ENCODE measurements around the gene WBP2NL. TPM values are rescaled to one million over a fixed set of nuclear protein-coding genes. Genes with fewer than 3 reads are reported as not detected.

WBP2NL gene
- polyA plus RNA-seq, 2 of the 4 experiments (the other 2 are of a cell fraction) = 0.10 to 0.14 TPM

- H3K27ac ChIP-seq = no peak overlapping the region
- WGBS (ENCODE audit: missing lambda C conversion rate) = 90% methylated on average over 7 of the region's 7 CpGs
- FAIRE-seq = no peak
- ATAC-seq = no peak
- POLR2A ChIA-PET = no interaction called here
- H3K9me3 ChIP-seq = no peaks in the 10 kb centered on the region
- CTCF ChIA-PET = interaction anchor here (1.0 to 1.7 kb wide), 3 partner anchors 8 to 252 kb away, joined by 3 to 5 read pairs (median 5); no protein-coding TSS in a partner anchor
- H3K4me2 ChIP-seq = no peak overlapping the region
- H3K4me1 ChIP-seq = peaks cover 12% of the 10 kb centered on the region; the same call in 2 of the 3 replicates
- H3K4me3 ChIP-seq = no peak overlapping the region
- DNase-seq (ENCODE audit: low read depth in 1 of 2, low spot score in 1 of 2) = no peak
- TF ChIP-seq CHD2 (IDR thresholded peaks at IDR 0.05; ENCODE audit: low read length, partially characterized antibody) (no peak), PBX3 (IDR thresholded peaks at IDR 0.05) (no peak), HOXB5 (CRISPR knock-in tag; IDR thresholded peaks at IDR 0.05) (no peak), REST (IDR thresholded peaks at IDR 0.05) (no peak), FOSB (CRISPR knock-in tag; IDR thresholded peaks at IDR 0.05) (no peak), HOXA7 (CRISPR knock-in tag; IDR thresholded peaks at IDR 0.05) (no peak)
These were observed 49.2 kb upstream of the WBP2NL start for GRCh38 chr22:41949297-41949965.

GRCh38 chr22:41951898-41952474, 46.6 kb upstream of the WBP2NL start, which contains the start of gene SMIM45:
Gene SMIM45 (plus strand): TSS chr22:41952150.
- no peak within 1 kb of the TSS for H3K4me2 ChIP-seq
- WGBS (ENCODE audit: missing lambda C conversion rate) = 88% methylated on average over 12 of the region's 16 CpGs
- H3K4me3 ChIP-seq = no peak within 1 kb of the TSS
- CTCF ChIA-PET = interaction anchor here (1.0 to 2.1 kb wide), 2 partner anchors 11 to 255 kb away, joined by 3 to 10 read pairs; no protein-coding TSS in a partner anchor
- POLR2A ChIA-PET = no interaction called here
- H3K27ac ChIP-seq = no peak within 1 kb of the TSS
- peaks cover 3% of the 10 kb centered on the region; the same call in 2 of the 3 replicates for H3K4me1 ChIP-seq
- DNase-seq (ENCODE audit: low read depth in 1 of 2, low spot score in 1 of 2) (no peak), FAIRE-seq (no peak), ATAC-seq (no peak; a peak in 2 of 6 replicates)
- H3K9me3 ChIP-seq = no peaks in the 10 kb centered on the region
- TF ChIP-seq BCL3 (IDR thresholded peaks at IDR 0.05) (no peak), EHMT2 (IDR thresholded peaks at IDR 0.05; ENCODE audit: low read depth) (no peak), HES2 (IDR thresholded peaks at IDR 0.05) (no peak), USF2 (IDR thresholded peaks at IDR 0.05) (no peak), EHF (CRISPR knock-in tag; IDR thresholded peaks at IDR 0.05) (no peak), MYC (IDR thresholded peaks at IDR 0.05; ENCODE audit: borderline replicate concordance, low read length) (no peak), RNF2 (IDR thresholded peaks at IDR 0.05; ENCODE audit: borderline replicate concordance, low read depth) (no peak), POLR2A (IDR thresholded peaks at IDR 0.05; ENCODE audit: low read length) (no peak), TP53 (CRISPR knock-in tag; IDR thresholded peaks at IDR 0.05) (no peak), ESRRA (IDR thresholded peaks at IDR 0.05; ENCODE audit: borderline replicate concordance, low read length) (no peak), ATOH8 (CRISPR knock-in tag; IDR thresholded peaks at IDR 0.05; ENCODE audit: low read depth) (no peak), HMGXB4 (CRISPR knock-in tag; IDR thresholded peaks at IDR 0.05; ENCODE audit: borderline replicate concordance) (no peak), TFCP2L1 (CRISPR knock-in tag; IDR thresholded peaks at IDR 0.05) (no peak), CEBPB (IDR thresholded peaks at IDR 0.05) (no peak), NR3C1 (IDR thresholded peaks at IDR 0.05) (no peak), ZNF302 (CRISPR knock-in tag; IDR thresholded peaks at IDR 0.05) (no peak)

All from A549 (cell line).